K562 (cell line): ENCODE results near the gene SHANK1. TPM values are rescaled to one million over a fixed set of nuclear protein-coding genes. Genes with fewer than 3 reads are reported as not detected.

Experiments
- CGGBP1 ChIP-seq: fragments of 250-450 bp; sonication (Bioruptor Pico); IDR thresholded peaks from 2 replicates; pipeline ENCODE4 v1.9.0; 2021; ENCODE audit warnings: mild to moderate bottlenecking
- NKRF ChIP-seq: fragments of 450-650 bp; IDR thresholded peaks from 2 replicates; pipeline ENCODE4 v1.6.1; 2016; ENCODE audit warnings: borderline replicate concordance
- PATZ1 ChIP-seq: fragments of 250-450 bp; sonication (Bioruptor Pico); IDR thresholded peaks from 2 replicates; pipeline ENCODE4 v1.5.0; 2020; ENCODE audit warnings: mild to moderate bottlenecking, borderline replicate concordance
- PHF8 ChIP-seq: fragments of 200-600 bp; sonication (generic); IDR thresholded peaks from 2 replicates; pipeline ENCODE4 v1.6.1; 2012; ENCODE audit warnings: mixed run types, mild to moderate bottlenecking, inconsistent platforms, low read length, moderate library complexity, borderline replicate concordance
- PRDM10 ChIP-seq: fragments of 450-650 bp; IDR thresholded peaks from 2 replicates; pipeline ENCODE4 v1.6.1; 2018; ENCODE audit not compliant: partially characterized antibody
- ZBTB26 ChIP-seq: fragments of 450-650 bp; formaldehyde crosslinking; IDR thresholded peaks from 2 replicates; pipeline ENCODE4 v1.4.0; 2022; ENCODE audit warnings: missing genetic modification characterization
- ZFX ChIP-seq: sonication (generic); formaldehyde crosslinking; IDR thresholded peaks from 2 replicates; pipeline ENCODE4 v1.8.0; 2022; ENCODE audit warnings: mild to moderate bottlenecking, missing genetic modification reagents, moderate library complexity
- ZNF436 ChIP-seq: fragments of 250-450, 450-650 bp; sonication (Bioruptor Pico); formaldehyde crosslinking; IDR thresholded peaks from 2 replicates; pipeline ENCODE4 v1.7.0; 2020; ENCODE audit warnings: mild to moderate bottlenecking
- ZNF785 ChIP-seq: fragments of 250-450 bp; sonication (Bioruptor Pico); IDR thresholded peaks from 2 replicates; pipeline ENCODE4 v1.4.0; 2020; ENCODE audit warnings: mild to moderate bottlenecking
- polyA plus RNA-seq, 8 experiments: library from polyadenylated mRNA; depleted of rRNA in 4 of 8; stranded (reverse) in 5 of 8; unstranded in 3 of 8; fragments of >200 nt; fragmentation: Nextera tagmentation in 2 of 8; fragmentation: Illumina TruSeq in 1 of 8; extraction: Ambion mirVana in 2 of 8; extraction: Trizol in 1 of 8; gene quantifications; 2 replicates each; pipeline versions ENCODE4 v1.2.1 to v1.2.3, GENCODE V29; 2011 to 2014; ENCODE audit warnings: inconsistent platforms in 1 of 8, missing spikeins in 1 of 8
- total RNA-seq, 7 experiments: library from RNA; depleted of rRNA in 6 of 7; stranded (reverse); fragments of >200 nt in 6 of 7; fragmentation: Illumina TruSeq in 2 of 7; extraction: Trizol in 2 of 7; gene quantifications; 2 replicates each; pipeline versions ENCODE4 v1.2.1 to v1.2.3, GENCODE V29; 2011 to 2021; ENCODE audit warnings: low replicate concordance in 1 of 7

Gene SHANK1
- total and polyA plus RNA-seq, 9 of the 15 experiments (the other 6 are each of a cell fraction or from before 2014, with no cell fraction given) = 0.33 to 1.3 (median 0.55) TPM; not detected in 2

GRCh38 chr19:50702158-50702870 lies 17.3 kb downstream of the SHANK1 start (continued):
- TF ChIP-seq PHF8 (no peak), ZNF785 (CRISPR knock-in tag) (no peak), ZNF436 (CRISPR knock-in tag) (no peak), PATZ1 (CRISPR knock-in tag) (no peak), ZFX (CRISPR knock-in tag) (0 out of 2 replicates have a peak, but pooled peaks have one; percentile 8), ZBTB26 (CRISPR knock-in tag) (no peak), CGGBP1 (CRISPR knock-in tag) (no peak), PRDM10 (peak; percentile 68), NKRF (no peak)
